Measurements from ENCODE around the gene CAMTA1.

Gene CAMTA1

DNA sequence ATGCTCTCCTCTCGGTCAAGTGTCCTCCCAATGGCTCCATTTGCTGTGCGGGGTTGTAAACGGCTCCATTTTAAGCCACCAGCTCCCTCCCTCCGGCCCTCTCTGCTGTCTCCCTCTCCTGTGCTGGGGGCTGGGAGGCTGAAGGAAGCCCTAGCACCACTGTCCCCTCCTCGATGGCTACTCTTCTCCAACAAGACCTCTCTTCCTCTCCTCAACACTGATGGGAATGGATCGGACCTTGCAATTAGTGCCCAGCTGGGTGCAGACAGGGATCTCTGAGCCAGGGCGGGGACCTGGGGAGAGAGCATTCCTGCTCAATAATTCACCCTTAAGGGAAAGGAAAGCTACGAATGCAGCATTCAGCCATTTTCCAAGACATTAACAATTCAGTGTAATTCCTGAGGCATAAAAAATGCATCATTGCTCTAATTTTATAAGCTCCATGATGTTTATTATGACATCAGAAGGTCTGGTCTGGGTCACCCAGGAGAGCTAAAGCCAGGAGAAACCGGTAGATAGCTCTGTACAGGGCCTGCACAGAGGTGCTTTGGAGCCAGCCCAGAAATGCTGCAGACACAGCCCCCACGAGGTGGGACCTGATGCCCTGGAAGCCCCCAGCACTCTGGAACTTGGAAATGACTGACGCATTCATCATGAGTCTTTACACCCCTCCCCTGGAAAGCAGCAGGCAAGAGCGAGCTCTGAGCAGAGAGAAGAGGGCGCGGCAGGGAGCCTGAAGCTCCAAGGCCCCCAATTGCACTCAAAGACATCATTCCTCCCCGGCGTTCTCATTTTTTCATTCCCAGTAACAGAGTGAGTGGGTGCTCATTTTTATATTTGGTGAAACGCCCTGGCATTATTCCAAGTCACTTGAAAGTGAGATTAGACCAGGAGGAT lies 909.6 kb downstream of the CAMTA1 start:
- no peak overlapping the region for H3K4me3 ChIP-seq (ENCODE audit: low read depth, low read length)
- no peak for DNase-seq (ENCODE audit: low read depth)
- TF ChIP-seq CTCF (IDR thresholded peaks at IDR 0.05; ENCODE audit: control insufficient read depth, extremely low read depth, insufficient read depth), result no peak

DNA sequence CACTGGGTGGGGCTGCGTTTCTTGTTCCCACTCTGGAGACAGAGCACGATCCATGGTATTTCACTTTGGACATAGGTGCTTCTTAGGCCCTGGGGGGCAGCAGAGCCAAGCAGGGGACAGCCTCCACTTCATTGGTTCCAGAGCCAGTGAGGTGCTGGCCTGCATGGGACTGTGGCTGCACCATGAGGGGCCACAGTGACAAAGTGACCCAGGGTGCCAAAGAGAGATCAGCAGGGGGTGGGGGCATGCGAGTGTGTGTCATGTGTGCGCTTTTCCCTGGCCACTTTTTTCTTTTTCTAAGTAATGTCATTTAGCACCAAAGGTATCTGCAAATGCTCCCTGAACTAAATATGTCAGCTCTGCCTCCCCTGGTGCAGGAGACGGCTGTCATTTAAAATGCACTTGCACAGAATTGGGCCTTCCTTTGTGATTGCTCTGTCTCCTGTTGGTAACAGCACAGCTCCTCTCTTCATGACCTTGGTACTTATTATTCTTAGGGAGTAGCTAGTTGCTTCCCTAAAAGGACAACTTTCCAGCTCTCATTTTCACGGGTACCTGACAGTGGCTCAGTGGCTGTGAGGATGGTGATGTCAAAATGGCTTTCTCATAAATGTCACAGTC lies 910.4 kb downstream of the CAMTA1 start:
- DNase-seq (ENCODE audit: low read depth), result no peak
- TF ChIP-seq CTCF (IDR thresholded peaks at IDR 0.05; ENCODE audit: control insufficient read depth, extremely low read depth, insufficient read depth), result no peak
- H3K4me3 ChIP-seq (ENCODE audit: low read depth, low read length), result no peak overlapping the region

DNA sequence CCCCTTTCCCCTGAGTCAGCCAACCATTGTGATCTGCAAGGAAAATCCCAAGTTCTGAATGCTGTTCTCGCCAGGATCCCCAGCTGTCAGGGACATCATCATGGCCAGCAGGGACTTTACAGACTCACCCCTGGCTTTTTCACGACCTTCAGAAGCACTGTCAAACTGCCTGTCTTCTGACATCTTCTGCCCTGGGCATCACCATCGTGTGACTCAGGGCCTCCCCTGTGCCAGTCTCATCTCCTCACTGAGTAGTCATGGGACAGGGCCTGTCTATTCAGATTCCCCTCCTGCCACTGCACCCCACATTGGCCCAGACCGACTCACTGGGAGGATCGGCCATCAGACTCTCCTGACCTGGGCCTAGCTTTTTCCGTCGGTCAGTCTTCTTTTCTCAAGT lies 913.4 kb downstream of the CAMTA1 start:
- no peak overlapping the region for H3K4me3 ChIP-seq (ENCODE audit: low read depth, low read length)
- no peak for DNase-seq (ENCODE audit: low read depth)
- TF ChIP-seq CTCF (IDR thresholded peaks at IDR 0.05; ENCODE audit: control insufficient read depth, extremely low read depth, insufficient read depth), result no peak

- no peak for DNase-seq (ENCODE audit: low read depth)
- TF ChIP-seq CTCF (IDR thresholded peaks at IDR 0.05; ENCODE audit: control insufficient read depth, extremely low read depth, insufficient read depth), result no peak
- no peak overlapping the region for H3K4me3 ChIP-seq (ENCODE audit: low read depth, low read length)
These were observed 917.1 kb downstream of the CAMTA1 start for GRCh38 chr1:7702365-7702764.

DNA sequence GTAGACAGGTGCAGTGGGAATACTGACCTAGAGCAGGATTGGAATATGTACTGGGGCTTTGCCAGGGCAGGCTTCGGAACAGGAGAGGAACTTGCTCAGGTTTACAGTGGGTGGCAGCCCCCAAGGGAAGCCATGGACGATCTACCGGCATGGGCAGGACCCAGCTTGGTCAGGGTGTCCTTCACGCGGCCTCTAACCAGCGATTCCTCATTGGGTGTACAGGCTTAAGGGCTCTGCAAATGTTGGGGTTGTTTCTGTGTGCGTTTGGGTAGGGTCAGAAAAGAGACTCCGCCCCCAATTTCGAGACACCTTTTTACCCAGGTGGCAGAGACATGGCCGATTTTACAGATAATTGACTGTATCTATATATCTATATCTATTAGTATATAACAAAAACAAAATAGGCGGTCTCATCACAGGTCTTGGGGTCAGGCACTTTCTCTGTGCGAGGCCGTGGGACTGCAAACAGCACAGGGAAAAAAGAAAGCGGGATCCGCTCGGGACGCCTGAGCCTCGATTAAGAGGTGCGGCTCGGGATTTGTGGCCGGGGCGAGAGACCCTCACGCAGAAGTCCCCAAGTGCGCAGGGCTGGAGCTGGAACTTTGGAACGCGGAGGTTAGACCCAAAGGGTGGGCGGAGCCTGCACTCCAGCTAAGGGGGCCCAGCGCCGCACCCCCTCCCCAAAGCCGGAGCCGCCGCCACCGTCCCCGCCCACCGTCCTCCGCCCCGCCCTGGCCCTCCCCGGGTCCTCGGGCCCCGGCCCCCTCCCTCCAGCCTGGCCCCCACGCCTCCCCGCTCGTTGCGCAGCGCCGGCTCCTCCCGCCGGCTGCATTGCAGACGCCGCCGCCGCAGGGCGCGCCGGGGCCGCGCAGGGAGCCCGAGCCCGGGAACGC lies 918.3 kb downstream of the CAMTA1 start:
- no peak for TF ChIP-seq CTCF (IDR thresholded peaks at IDR 0.05; ENCODE audit: control insufficient read depth, extremely low read depth, insufficient read depth)

GRCh38 chr1:7704214-7705047 lies 919.2 kb downstream of the CAMTA1 start:
- peak overlapping the region; percentile 57 for H3K4me3 ChIP-seq (ENCODE audit: low read depth, low read length)
- peak; percentile 62 for DNase-seq (ENCODE audit: low read depth)

More for the DNA sequence above, 918.3 kb downstream of the CAMTA1 start:
- H3K4me3 ChIP-seq (ENCODE audit: low read depth, low read length), result no peak overlapping the region
- DNase-seq (ENCODE audit: low read depth), result no peak

More at GRCh38 chr1:7704214-7705047, 919.2 kb downstream of the CAMTA1 start:
- TF ChIP-seq CTCF (IDR thresholded peaks at IDR 0.05; ENCODE audit: control insufficient read depth, extremely low read depth, insufficient read depth), result no peak
